Measurements from ENCODE around the gene PRR16.

The PRR16 gene

DNA sequence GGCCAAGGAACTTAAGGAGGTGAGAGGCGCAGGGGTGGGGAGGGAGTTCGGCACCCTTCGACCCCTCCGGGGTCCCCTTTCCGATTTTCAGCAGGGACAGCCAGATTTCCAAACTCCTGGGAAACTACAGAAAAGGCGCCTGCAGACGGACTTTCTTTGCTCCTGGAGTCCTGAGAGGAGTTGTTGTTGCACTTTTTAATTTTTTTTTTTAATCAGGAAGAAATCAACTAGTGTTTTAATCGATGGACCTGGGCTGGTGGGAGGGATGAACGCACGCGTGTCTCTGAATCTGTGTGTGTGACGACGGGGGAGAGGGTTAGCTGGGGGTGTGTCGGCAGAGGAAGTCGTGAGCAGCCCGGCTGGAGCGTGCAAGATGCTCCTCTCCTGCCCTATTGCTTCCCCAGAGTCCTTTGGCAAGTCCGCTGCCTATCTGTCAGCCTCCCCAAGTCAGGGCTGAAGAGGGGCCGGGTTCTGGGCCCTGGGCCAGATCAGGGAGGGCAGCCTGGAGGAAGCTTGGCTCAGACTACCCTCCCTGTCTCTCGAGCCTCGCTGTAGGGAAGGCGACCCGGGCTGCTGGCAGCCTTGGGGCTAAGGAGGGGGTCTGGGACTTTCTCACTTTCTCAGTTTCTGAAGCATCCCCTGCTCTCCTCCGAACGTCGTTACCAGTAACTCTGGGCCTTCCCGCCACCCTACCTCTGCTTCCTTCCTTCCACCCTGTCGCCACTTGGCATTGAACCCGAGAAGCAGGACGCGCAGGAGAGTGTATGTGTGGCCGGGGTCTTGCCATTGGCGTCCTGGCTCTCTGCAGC is 731 bp downstream of the PRR16 start:
- no peak for ATAC-seq

DNA sequence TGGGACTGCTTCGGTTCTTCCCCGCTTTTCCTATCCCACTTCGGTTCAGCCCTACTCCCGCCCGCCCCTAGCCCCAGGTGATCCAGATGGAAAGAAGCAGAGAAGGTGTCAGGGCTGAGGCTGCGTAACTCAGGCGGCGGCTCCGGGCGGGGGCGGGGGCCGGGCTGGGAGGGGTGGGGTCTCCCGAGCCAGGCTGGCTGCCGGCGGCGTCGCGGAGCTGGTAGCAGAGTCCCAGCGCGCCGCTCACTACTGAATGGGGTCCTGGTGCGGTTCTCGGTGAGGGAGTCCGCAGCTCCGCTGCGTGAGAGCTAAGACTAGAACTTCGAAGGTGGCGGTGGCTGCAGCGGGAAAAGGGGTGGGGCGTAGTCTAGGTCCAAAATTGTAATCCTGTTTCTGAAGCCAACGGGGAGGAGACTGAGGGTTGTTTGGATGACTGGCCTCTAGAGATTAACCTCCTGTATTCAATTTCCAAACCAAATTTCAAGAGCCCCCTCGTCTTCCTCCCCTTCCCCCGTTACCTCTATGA is 1.4 kb downstream of the PRR16 start:
- no peak for ATAC-seq

DNA sequence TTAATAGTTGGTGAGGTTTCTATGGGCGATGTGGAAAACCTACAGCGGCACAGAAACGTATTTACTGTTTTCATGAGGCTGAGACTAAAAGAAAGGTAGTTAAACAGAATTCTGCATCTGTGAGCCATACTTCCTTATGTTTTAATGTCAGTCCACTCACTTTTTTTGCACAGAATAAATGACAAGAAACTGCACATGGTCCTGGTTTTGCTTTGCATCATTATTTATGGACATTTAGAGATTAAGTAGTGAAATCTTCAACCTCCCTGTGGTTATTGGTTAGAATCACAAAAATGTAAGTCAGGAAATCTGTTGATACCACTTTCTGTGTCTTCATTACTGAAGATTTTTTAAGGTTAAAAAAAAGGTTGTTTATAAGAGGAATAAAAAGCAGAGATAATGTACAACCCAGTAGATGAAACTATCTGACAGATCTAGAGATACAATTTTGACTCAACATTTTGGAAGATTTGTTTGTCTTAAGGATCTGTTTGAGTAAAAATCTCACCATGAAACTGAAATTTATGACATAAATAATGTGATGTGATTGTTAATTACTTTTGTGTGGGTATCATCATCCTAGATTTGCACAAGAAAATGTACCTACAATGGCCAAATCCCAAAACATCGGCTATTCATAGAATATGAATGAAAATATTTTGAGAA is 2.4 kb downstream of the PRR16 start:
- ATAC-seq, result no peak

DNA sequence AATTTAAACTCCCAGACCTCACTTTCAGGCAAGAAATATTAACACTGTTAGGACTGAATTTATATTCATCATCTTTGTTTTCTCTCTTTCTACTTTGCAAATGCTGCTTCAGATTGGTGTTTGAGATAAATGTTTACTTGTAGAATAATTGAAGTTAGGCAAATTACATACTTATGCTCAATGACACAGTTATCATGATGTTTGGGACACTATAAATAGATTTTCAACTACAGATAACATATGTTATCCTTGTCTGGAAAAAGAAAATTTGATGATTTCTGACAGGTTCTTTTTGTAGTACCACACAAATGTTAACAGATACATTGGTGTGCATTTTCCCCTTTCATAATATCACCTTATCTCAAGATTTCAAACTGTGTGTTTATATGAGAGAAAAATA is 7.9 kb downstream of the PRR16 start:
- ATAC-seq, result no peak

GRCh38 chr5:120472911-120473310 is 8.8 kb downstream of the PRR16 start:
- no peak for ATAC-seq

DNA sequence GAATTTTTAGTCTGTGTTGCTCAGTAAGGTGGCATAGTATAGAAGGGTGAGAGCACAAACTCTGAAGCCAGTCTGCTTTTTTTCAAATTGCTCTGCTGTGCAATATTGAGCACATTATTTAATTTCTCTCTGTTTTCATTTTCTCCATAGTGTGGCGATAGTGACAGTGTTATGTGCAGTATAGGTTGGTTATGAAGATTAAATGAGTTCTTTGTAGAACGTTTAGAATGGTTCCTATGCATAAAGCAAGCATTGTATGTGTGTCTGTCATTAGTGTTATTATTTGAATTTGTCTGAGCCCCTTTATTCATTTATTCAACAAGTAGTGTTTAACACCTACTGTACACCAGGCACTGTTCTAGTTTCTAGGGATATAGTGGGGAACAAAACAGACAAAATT is 9.2 kb downstream of the PRR16 start:
- ATAC-seq, result no peak

DNA sequence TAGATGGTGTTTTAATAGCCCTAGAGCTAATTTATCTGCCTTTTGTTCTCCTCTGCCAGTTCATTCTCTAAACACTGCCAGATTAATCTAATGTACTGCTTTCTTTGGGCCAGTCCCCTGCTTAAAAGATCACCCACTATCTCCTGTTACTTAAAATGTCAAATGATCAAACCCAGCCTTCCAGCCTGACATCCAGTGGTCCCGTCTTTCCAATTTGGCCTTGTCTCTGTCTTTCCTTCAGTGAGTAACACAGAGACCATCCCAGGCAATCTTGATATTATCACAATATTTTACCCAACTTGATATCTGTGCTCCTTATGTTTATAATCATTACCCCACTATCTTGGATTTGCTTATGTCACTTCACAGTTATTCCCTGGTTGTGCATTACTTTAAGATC is 12.0 kb downstream of the PRR16 start:
- ATAC-seq, result no peak

GRCh38 chr5:120479066-120479465 is 15.0 kb downstream of the PRR16 start:
- ATAC-seq, result no peak

GRCh38 chr5:120499876-120500563 is 35.9 kb downstream of the PRR16 start:
- no peak for ATAC-seq

DNA sequence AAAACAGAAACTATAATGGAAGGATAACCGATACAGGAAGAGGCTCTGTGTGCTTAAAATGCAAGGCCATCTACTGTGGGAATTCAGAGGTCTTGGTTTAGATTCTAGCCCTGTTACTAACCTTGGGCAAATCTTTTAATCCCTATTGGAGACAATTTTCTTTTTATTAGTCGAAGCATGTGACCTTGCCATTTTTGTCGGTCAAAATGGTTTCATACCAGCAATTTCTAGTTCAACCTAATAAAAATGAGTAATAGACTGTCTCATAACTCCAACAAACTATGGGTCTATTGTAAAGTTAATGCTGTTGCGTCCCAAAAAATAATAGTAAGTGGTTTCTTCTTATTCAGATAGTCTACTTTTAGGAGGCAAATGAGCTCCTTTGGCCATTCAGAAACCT is 38.4 kb downstream of the PRR16 start:
- ATAC-seq, result no peak

GRCh38 chr5:120503341-120503740 is 39.2 kb downstream of the PRR16 start:
- no peak for ATAC-seq

- no peak for ATAC-seq
Measured at GRCh38 chr5:120504057-120504456, 40.0 kb downstream of the PRR16 start.

GRCh38 chr5:120507197-120507596 is 43.1 kb downstream of the PRR16 start:
- no peak for ATAC-seq

DNA sequence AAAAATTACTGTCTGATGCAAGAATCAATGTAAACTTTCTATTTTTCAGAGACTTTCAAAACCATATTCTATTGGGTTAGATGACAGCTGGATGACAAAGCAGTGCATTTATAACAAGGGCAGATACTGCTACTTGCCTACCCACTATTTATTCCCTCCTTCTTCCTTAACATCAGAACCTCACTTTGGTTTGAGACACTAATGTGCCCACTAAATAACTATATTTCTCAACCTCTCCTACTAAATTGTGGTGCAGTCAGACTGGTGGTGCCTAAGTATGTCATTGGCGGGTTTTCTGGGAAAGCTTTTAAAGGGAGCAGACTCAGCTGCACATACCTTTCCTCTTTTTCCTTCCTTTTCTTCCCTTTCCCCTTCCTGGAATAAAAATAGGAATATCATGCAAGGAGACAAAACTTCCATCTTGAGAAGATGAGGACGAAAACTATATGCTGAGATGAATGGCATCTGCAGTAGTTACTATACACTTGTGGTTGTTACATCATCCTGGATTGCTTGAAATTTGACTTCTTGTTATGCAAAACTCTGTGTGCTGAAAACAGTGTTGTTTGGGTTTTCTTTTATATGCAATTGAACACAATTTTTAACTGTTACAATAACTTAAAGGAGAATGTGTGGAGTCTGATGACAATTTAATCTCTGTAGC is 43.8 kb downstream of the PRR16 start:
- ATAC-seq, result no peak

GRCh38 chr5:120509053-120509452 is 45.0 kb downstream of the PRR16 start:
- no peak for ATAC-seq

GRCh38 chr5:120510098-120510637 is 46.1 kb downstream of the PRR16 start:
- no peak for ATAC-seq

GRCh38 chr5:120510994-120511686 is 47.0 kb downstream of the PRR16 start:
- ATAC-seq, result no peak

DNA sequence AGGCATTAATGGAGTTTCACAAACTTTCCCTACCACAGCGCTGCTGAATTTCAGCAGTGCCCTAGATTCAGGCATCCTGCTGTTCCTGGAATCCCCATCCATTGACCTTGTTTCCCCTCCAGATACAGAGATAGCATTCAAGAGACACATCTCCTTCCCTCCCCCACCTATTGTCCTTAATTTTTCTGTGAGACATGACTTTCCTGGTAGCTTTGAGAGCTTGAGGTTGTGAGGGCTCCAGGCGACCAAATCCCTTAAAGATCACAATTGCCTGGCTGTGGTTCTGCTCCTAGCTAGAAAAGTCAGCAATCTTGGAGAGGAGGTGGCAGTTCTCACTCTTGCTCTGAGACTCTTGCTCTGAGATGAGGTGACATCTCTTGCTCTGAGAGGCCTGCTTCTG is 48.0 kb downstream of the PRR16 start:
- ATAC-seq, result no peak

DNA sequence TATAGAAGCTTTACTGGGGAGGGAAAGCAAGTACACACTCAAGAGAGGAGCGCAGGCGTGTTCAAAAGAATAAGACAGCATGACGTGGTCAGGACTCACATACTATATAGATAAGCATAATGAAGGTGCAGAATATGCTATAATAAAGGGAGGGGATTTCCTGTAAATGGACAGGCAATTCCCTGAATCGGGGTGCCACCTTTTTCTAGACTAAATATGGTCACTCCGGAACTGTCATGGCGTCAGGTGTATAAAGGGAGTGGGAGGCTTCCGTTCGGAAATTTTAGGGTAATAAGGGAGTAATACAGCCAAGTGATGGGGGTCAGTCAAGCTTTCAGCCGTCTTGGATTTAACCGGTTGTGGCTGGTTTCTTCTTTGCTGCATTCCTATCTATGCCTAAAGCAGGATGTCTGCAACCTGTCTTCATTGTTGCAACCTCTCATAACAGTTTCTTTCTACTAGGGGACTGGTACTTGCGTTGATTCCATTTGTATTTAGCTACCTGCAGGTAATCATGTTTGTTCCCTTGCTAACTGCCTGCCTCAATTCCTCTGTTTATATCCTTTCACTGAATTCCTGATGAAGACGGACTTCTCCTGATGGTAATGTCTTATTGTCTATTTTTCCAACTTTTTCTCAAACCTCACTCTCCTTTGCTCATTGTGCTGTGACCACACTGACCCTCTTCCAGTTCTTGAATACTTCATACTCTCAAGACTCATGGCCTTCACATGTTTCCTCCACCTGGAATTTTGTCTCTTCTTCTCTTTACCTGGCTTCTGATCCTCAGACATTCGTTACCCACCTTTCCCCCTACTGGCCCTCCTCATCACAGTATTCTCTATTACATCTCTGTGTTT is 48.9 kb downstream of the PRR16 start:
- no peak for ATAC-seq

DNA sequence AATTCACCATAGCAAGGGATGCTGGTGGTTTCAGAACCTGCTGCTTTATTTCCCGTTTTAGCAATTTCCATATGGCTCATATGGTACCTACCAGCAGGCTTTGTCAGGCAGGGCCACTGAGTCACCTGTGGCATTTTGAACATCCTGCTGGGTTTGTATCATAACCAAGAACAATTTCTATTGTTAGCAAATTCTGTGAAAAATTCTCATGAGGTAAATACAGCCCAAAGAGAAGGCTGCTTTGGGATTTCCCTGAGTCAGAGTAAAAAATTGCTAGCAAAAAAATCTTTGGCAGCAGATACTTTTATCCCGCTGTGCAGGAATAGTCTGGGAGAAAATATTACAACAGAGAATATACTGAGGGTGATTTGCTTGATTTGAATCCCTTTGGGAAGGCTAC is 52.7 kb downstream of the PRR16 start:
- ATAC-seq, result no peak

GRCh38 chr5:120517607-120518252 is 53.6 kb downstream of the PRR16 start:
- ATAC-seq, result no peak

Measured in activated CD4-positive, CD25-positive, alpha-beta regulatory T cell treated with anti-CD3 and anti-CD28 coated beads, Interleukin-2, amount 50 U/mL, for 24 hours (primary cell).